GM23338 (cell line): ENCODE measurements around the gene TESMIN. TPM values are rescaled to one million over a fixed set of nuclear protein-coding genes. Genes with fewer than 3 reads are reported as not detected.

Source experiments
- ATAC-seq: fragments of 200-7000 bp; cut with Tn5 transposase; 3 replicates; pipeline ENCODE4 v1.9.1; 2020
- DNase-seq: peaks from one replicate; pipeline ENCODE4 v3.0.0-alpha.2; 2015; ENCODE audit warnings: low spot score
- H2AFZ ChIP-seq: fragments of 200-600 bp; sonication (generic); 2 replicates; pipeline ENCODE4 v1.8.0; 2016; ENCODE audit warnings: antibody characterized with exemption, mild to moderate bottlenecking, moderate library complexity
- H3F3A ChIP-seq: fragments of 200-600 bp; sonication (generic); replicated peaks from 2 replicates; pipeline ENCODE4 v1.8.0; 2017; ENCODE audit warnings: antibody characterized with exemption, mixed run types, low read depth
- H3K27ac ChIP-seq: fragments of 200-600 bp; sonication (generic); 2 replicates; pipeline ENCODE4 v1.6.1; 2016; ENCODE audit warnings: low read depth
- H3K27me3 ChIP-seq: fragments of 200-600 bp; sonication (generic); 2 replicates; pipeline ENCODE4 v1.8.0; 2016; ENCODE audit warnings: mild to moderate bottlenecking, mixed run types, moderate library complexity; ENCODE audit not compliant: insufficient read depth
- H3K36me3 ChIP-seq: fragments of 200-600 bp; sonication (generic); 2 replicates; pipeline ENCODE4 v1.8.0; 2016; ENCODE audit warnings: mild to moderate bottlenecking; ENCODE audit not compliant: insufficient read depth
- H3K4me1 ChIP-seq: fragments of 200-600 bp; sonication (generic); 2 replicates; pipeline ENCODE4 v1.8.0; 2016; ENCODE audit warnings: mild to moderate bottlenecking, moderate library complexity; ENCODE audit not compliant: insufficient read depth
- H3K4me2 ChIP-seq: fragments of 200-600 bp; sonication (generic); 2 replicates; pipeline ENCODE4 v1.7.1; 2017; ENCODE audit warnings: mixed run types
- H3K4me3 ChIP-seq: fragments of 200-600 bp; sonication (generic); 2 replicates; pipeline ENCODE4 v1.6.1; 2016; ENCODE audit warnings: mixed run types
- H3K79me2 ChIP-seq: fragments of 200-600 bp; sonication (generic); replicated peaks from 2 replicates; pipeline ENCODE4 v1.8.0; 2017; ENCODE audit warnings: mild to moderate bottlenecking; ENCODE audit not compliant: insufficient read depth
- H3K9me2 ChIP-seq: fragments of 200-600 bp; sonication (generic); 2 replicates; pipeline ENCODE4 v1.8.0; 2017; ENCODE audit not compliant: insufficient read depth
- H4K20me1 ChIP-seq: fragments of 200-600 bp; sonication (generic); replicated peaks from 2 replicates; pipeline ENCODE4 v1.8.0; 2017; ENCODE audit warnings: mild to moderate bottlenecking; ENCODE audit not compliant: insufficient read depth
- H3K27ac Mint-ChIP-seq: 2 replicates; pipeline ENCODE4 v1.8.0; 2020; ENCODE audit warnings: inconsistent platforms, mild to moderate bottlenecking, moderate library complexity, mixed read lengths
- H3K27me3 Mint-ChIP-seq: 3 replicates; pipeline ENCODE4 v1.8.0; 2022; ENCODE audit warnings: low read depth, mild to moderate bottlenecking, moderate library complexity, mixed read lengths, inconsistent platforms; ENCODE audit not compliant: insufficient read depth, poor library complexity
- H3K36me3 Mint-ChIP-seq: 3 replicates; pipeline ENCODE4 v1.8.0; 2021; ENCODE audit warnings: low read depth, mild to moderate bottlenecking, inconsistent platforms, moderate library complexity, mixed read lengths
- H3K4me1 Mint-ChIP-seq: 3 replicates; pipeline ENCODE4 v1.8.0; 2020; ENCODE audit warnings: mild to moderate bottlenecking, inconsistent platforms, mixed read lengths
- H3K4me3 Mint-ChIP-seq: 3 replicates; pipeline ENCODE4 v1.8.0; 2021; ENCODE audit warnings: moderate library complexity, mild to moderate bottlenecking, inconsistent platforms, mixed read lengths
- H3K9me3 Mint-ChIP-seq: 3 replicates; pipeline ENCODE4 v1.8.0; 2020; ENCODE audit warnings: moderate library complexity, mild to moderate bottlenecking, inconsistent platforms, mixed read lengths
- CREB1 ChIP-seq: fragments of 250-450 bp; sonication (Bioruptor Pico); IDR thresholded peaks from 2 replicates; pipeline ENCODE4 v1.5.0; 2020; ENCODE audit warnings: low read depth, mild to moderate bottlenecking, moderate library complexity
- CTCF ChIP-seq, 2 experiments: fragments of 200-600 bp in 1 of 2; sonication (generic) in 1 of 2; conservative IDR thresholded peaks; 2 replicates each; pipeline versions ENCODE4 v1.5.1 to v1.6.1; 2016 to 2017; ENCODE audit warnings: antibody characterized with exemption in 2 of 2, low read depth in 2 of 2, mild to moderate bottlenecking in 2 of 2, moderate library complexity in 1 of 2
- ETS1 ChIP-seq: IDR thresholded peaks from 2 replicates; pipeline ENCODE4 v1.6.1; 2016; ENCODE audit warnings: antibody characterized with exemption
- EZH2 ChIP-seq: fragments of 200-600 bp; sonication (generic); IDR thresholded peaks from one replicate; pipeline ENCODE4 v1.8.0; 2017; ENCODE audit warnings: antibody characterized with exemption, mild to moderate bottlenecking, low read depth; ENCODE audit not compliant: unreplicated experiment
- EZH2phosphoT487 ChIP-seq: fragments of 200-600 bp; sonication (generic); IDR thresholded peaks from one replicate; pipeline ENCODE4 v1.8.1; 2018; ENCODE audit warnings: antibody characterized with exemption; ENCODE audit not compliant: unreplicated experiment
- JUNB ChIP-seq: IDR thresholded peaks from one replicate; pipeline ENCODE4 v1.6.1; 2016; ENCODE audit warnings: antibody characterized with exemption; ENCODE audit not compliant: unreplicated experiment
- NANOG ChIP-seq: IDR thresholded peaks from 2 replicates; pipeline ENCODE4 v1.6.1; 2016; ENCODE audit warnings: antibody characterized with exemption, borderline replicate concordance
- POLR2AphosphoS5 ChIP-seq: IDR thresholded peaks from 2 replicates; pipeline ENCODE4 v1.6.1; 2016; ENCODE audit warnings: antibody characterized with exemption, low read depth
- REST ChIP-seq: IDR thresholded peaks from one replicate; pipeline ENCODE4 v1.6.1; 2018; ENCODE audit warnings: antibody characterized with exemption; ENCODE audit not compliant: unreplicated experiment
- STAT1 ChIP-seq: IDR thresholded peaks from one replicate; pipeline ENCODE4 v1.6.1; 2016; ENCODE audit warnings: antibody characterized with exemption; ENCODE audit not compliant: unreplicated experiment
- ZNF114 ChIP-seq: fragments of 250-450 bp; sonication (Bioruptor Pico); IDR thresholded peaks from 2 replicates; pipeline ENCODE4 v1.5.0; 2020; ENCODE audit warnings: mild to moderate bottlenecking, moderate library complexity
- ZNF331 ChIP-seq: fragments of 250-450 bp; sonication (Bioruptor Pico); IDR thresholded peaks from 2 replicates; pipeline ENCODE4 v1.5.0; 2020; ENCODE audit warnings: low read depth, mild to moderate bottlenecking, moderate library complexity
- ZNF462 ChIP-seq: fragments of 250-450 bp; sonication (Bioruptor Pico); IDR thresholded peaks from 2 replicates; pipeline ENCODE4 v1.5.0; 2020; ENCODE audit warnings: mild to moderate bottlenecking, moderate library complexity
- polyA plus RNA-seq: library from polyadenylated mRNA; unstranded; fragments of >200 nt; fragmentation: Nextera tagmentation; extraction: Ambion mirVana; gene quantifications from 2 replicates; pipeline ENCODE4 v1.2.1, GENCODE V29; 2016
- total RNA-seq: library from RNA; depleted of rRNA; stranded (reverse); fragments of >200 nt; shearing (Covaris generic); gene quantifications from 2 replicates; pipeline ENCODE4 v1.2.3, GENCODE V29; 2014

TESMIN gene
- total and polyA plus RNA-seq, 2 experiments from 2014 or later: 54.5 to 64.6 TPM

- H3K4me3 ChIP-seq: no peak overlapping the region
- H3F3A ChIP-seq: peaks cover 5% of the 10 kb centered on the region; the same call in 1 of the 2 replicates
- H2AFZ ChIP-seq: no peak overlapping the region
- no peaks in the 10 kb centered on the region for H3K36me3 ChIP-seq
- no peak overlapping the region for H3K4me3 Mint-ChIP-seq
- H3K27me3 ChIP-seq: no peaks in the 10 kb centered on the region
- peaks cover 6% of the 10 kb centered on the region for H3K27me3 Mint-ChIP-seq
- H3K4me2 ChIP-seq: no peak overlapping the region
- no peaks in the 10 kb centered on the region for H3K79me2 ChIP-seq
- no peaks in the 10 kb centered on the region for H3K4me1 ChIP-seq
- no peak overlapping the region for H3K27ac ChIP-seq
- ATAC-seq: no peak
- no peaks in the 10 kb centered on the region for H4K20me1 ChIP-seq
- H3K9me3 Mint-ChIP-seq: peaks cover 9% of the 10 kb centered on the region; the same call in 1 of the 3 replicates
- no peak overlapping the region for H3K27ac Mint-ChIP-seq
- no peaks in the 10 kb centered on the region for H3K9me2 ChIP-seq
- peaks cover 5% of the 10 kb centered on the region; the same call in 2 of the 3 replicates for H3K36me3 Mint-ChIP-seq
- TF ChIP-seq NANOG: no peak
- no peak for TF ChIP-seq JUNB
- TF ChIP-seq POLR2AphosphoS5: no peak
- TF ChIP-seq ZNF462 (CRISPR knock-in tag): no peak
- no peak for TF ChIP-seq REST
- no peak for TF ChIP-seq ETS1
- no peak for TF ChIP-seq EZH2
- TF ChIP-seq STAT1: no peak
- no peak for TF ChIP-seq CREB1 (CRISPR knock-in tag)
- no peak for TF ChIP-seq EZH2phosphoT487
- TF ChIP-seq ZNF331 (CRISPR knock-in tag): no peak
- TF ChIP-seq ZNF114 (CRISPR knock-in tag): no peak
- TF ChIP-seq CTCF (conservative IDR thresholded peaks at IDR 0.05; ENCODE audit: low read depth in 2 of 2): no peak
- DNase-seq: no peak
- H3K4me1 Mint-ChIP-seq: no peaks in the 10 kb centered on the region; the same call in 2 of the 3 replicates
Measured at GRCh38 chr11:68661014-68661413, 90.3 kb downstream of the TESMIN start.
